K562 (cell line): ENCODE results near the gene MMP7. TPM values are rescaled to one million over a fixed set of nuclear protein-coding genes. Genes with fewer than 3 reads are reported as not detected.

Experiments
- ATAC-seq: fragments of 200-7000 bp; cut with Tn5 transposase; 3 replicates; pipeline ENCODE4 v1.9.1; 2020; ENCODE audit warnings: moderate library complexity
- BruUV-seq: library from RNA; stranded (reverse); fragments of 400-500 nt; replicated peaks from 2 replicates; lab custom pipeline; 2021; lab: Mats Ljungman, UMichigan
- CTCF ChIA-PET: fragments of 300-600 bp; formaldehyde crosslinking; extraction: SDS; loops from one replicate; lab custom pipeline; 2021; ENCODE audit warnings: low intra/inter-chr PET ratio; lab: Yijun Ruan, JAX
- POLR2A ChIA-PET: fragments of 300-600, 350-650 bp; sonication (Branson Sonifier 250); formaldehyde crosslinking; extraction: SDS; loops from one replicate; lab custom pipeline; 2021; ENCODE audit warnings: antibody characterized with exemption, inconsistent platforms; lab: Yijun Ruan, JAX
- DNase-seq, 4 experiments: peaks; one replicate each; pipeline versions ENCODE4 v3.0.0 to v3.0.0-alpha.2; 2011 to 2018; ENCODE audit warnings: low spot score in 3 of 4, mixed read lengths in 3 of 4; ENCODE audit errors: extremely low read depth in 1 of 4
- FAIRE-seq: peaks from 2 replicates; lab custom pipeline; 2011; peaks lifted over from hg19 to GRCh38; lab: Jason Lieb, UNC
- H2AFZ ChIP-seq: 2 replicates; pipeline ENCODE4 v1.6.0; 2011; ENCODE audit warnings: low read depth, low read length, control low read depth, inconsistent platforms
- H3K27ac ChIP-seq: fragments of 200-600 bp; 3 replicates; pipeline ENCODE4 v1.8.0; 2011; ENCODE audit warnings: low read depth, mild to moderate bottlenecking, control low read depth, inconsistent platforms, low read length, moderate library complexity, mixed read lengths; ENCODE audit errors: extremely low read depth
- H3K27me3 ChIP-seq, 2 experiments: fragments of 300-600 bp in 1 of 2; 2 replicates in 1 of 2; 3 replicates in 1 of 2; pipeline versions ENCODE4 v1.6.0 to v1.8.0; 2011; ENCODE audit warnings: inconsistent platforms in 2 of 2, low read length in 2 of 2, mild to moderate bottlenecking in 1 of 2, mixed read lengths in 1 of 2, moderate library complexity in 1 of 2; ENCODE audit not compliant: control insufficient read depth in 2 of 2, insufficient read depth in 2 of 2
- H3K36me3 ChIP-seq: fragments of 300-600 bp; 3 replicates; pipeline ENCODE4 v1.8.0; 2011; ENCODE audit warnings: mild to moderate bottlenecking, low read length, inconsistent platforms; ENCODE audit not compliant: control insufficient read depth, insufficient read depth
- H3K4me1 ChIP-seq, 2 experiments: fragments of 200-600 bp in 1 of 2; replicated peaks in 1 of 2; 2 replicates in 1 of 2; 3 replicates in 1 of 2; pipeline versions ENCODE4 v1.5.1 to v1.8.0; 2011; ENCODE audit warnings: inconsistent platforms in 2 of 2, low read length in 2 of 2, mild to moderate bottlenecking in 1 of 2, mixed read lengths in 1 of 2, moderate library complexity in 1 of 2; ENCODE audit not compliant: control insufficient read depth in 2 of 2, insufficient read depth in 2 of 2
- H3K4me2 ChIP-seq: 2 replicates; pipeline ENCODE4 v1.6.1; 2011; ENCODE audit warnings: low read length, control low read depth, inconsistent platforms, mixed read lengths; ENCODE audit not compliant: insufficient read depth
- H3K4me3 ChIP-seq: fragments of 200-600 bp; sonication (generic), shearing (Covaris generic); 2 replicates; pipeline ENCODE4 v1.5.1; 2016; ENCODE audit warnings: control low read depth, inconsistent platforms
- H3K79me2 ChIP-seq: fragments of 200-600 bp; 3 replicates; pipeline ENCODE4 v1.8.0; 2011; ENCODE audit warnings: low read length, inconsistent platforms; ENCODE audit not compliant: control insufficient read depth, insufficient read depth
- H3K9ac ChIP-seq, 2 experiments: 2 replicates each; pipeline versions ENCODE4 v1.6.0 to v1.6.1; 2011; ENCODE audit warnings: low read depth in 2 of 2, low read length in 2 of 2, control low read depth in 1 of 2, inconsistent platforms in 1 of 2, mild to moderate bottlenecking in 1 of 2, mixed read lengths in 1 of 2; ENCODE audit not compliant: insufficient read depth in 1 of 2
- H3K9me1 ChIP-seq: one replicate; pipeline ENCODE4 v1.6.0; 2011; ENCODE audit warnings: inconsistent platforms, mild to moderate bottlenecking, low read length, moderate library complexity; ENCODE audit not compliant: control insufficient read depth, insufficient read depth
- H3K9me3 ChIP-seq: replicated peaks from 2 replicates; pipeline ENCODE4 v1.5.1; 2011; ENCODE audit warnings: low read depth, low read length, inconsistent platforms; ENCODE audit not compliant: control insufficient read depth, insufficient read depth
- H4K20me1 ChIP-seq: replicated peaks from 2 replicates; pipeline ENCODE4 v1.6.1; 2011; ENCODE audit warnings: low read length, inconsistent platforms, mixed read lengths; ENCODE audit not compliant: control insufficient read depth, insufficient read depth
- CTBP1 ChIP-seq: fragments of 450-650 bp; IDR thresholded peaks from 2 replicates; pipeline ENCODE4 v1.6.1; 2016; ENCODE audit warnings: borderline replicate concordance
- FOSL1 ChIP-seq: fragments of 200-800 bp; sonication (Bioruptor generic); conservative IDR thresholded peaks from 2 replicates; pipeline ENCODE4 v1.6.1; 2016; ENCODE audit warnings: missing genetic modification characterization, missing compliant biosample characterization
- POLR3G ChIP-seq: IDR thresholded peaks from 2 replicates; pipeline ENCODE4 v1.6.1; 2011; ENCODE audit not compliant: insufficient read length, insufficient replicate concordance; ENCODE audit errors: extremely low read depth
- RHOXF2B ChIP-seq: fragments of 250-450 bp; sonication (Bioruptor Pico); conservative IDR thresholded peaks from 2 replicates; pipeline ENCODE4 v1.5.1; 2021
- ZBTB8A ChIP-seq: fragments of 450-650 bp; IDR thresholded peaks from 2 replicates; pipeline ENCODE4 v1.6.1; 2018; ENCODE audit warnings: mild to moderate bottlenecking, moderate library complexity; ENCODE audit not compliant: partially characterized antibody
- ZNF217 ChIP-seq: sonication (generic); formaldehyde crosslinking; IDR thresholded peaks from 2 replicates; pipeline ENCODE4 v1.8.0; 2022; ENCODE audit warnings: mild to moderate bottlenecking, missing genetic modification reagents
- WGBS: fragments of 100-300 bp; shearing (Covaris generic); methylation state at CpG from one replicate; pipeline ENCODE4 v1.1.6; 2016; ENCODE audit warnings: low coverage, mixed read lengths; ENCODE audit not compliant: insufficient coverage; ENCODE audit errors: missing lambda C conversion rate; 5-methylcytosine and 5-hydroxymethylcytosine counted together
- in situ Hi-C: fragments of 300-500 bp; cut with MboI; formaldehyde crosslinking; loops from 4 replicates; pipeline ENCODE4 v1.15.0; 2018; ENCODE audit warnings: inconsistent platforms, mixed read lengths
- intact Hi-C: fragments of 100-400 bp; cut with micrococcal nuclease; formaldehyde crosslinking; loops from 2 replicates; pipeline ENCODE4 v1.14.2; 2022
- polyA plus RNA-seq, 8 experiments: library from polyadenylated mRNA; depleted of rRNA in 4 of 8; stranded (reverse) in 5 of 8; unstranded in 3 of 8; fragments of >200 nt; fragmentation: Nextera tagmentation in 2 of 8; fragmentation: Illumina TruSeq in 1 of 8; extraction: Ambion mirVana in 2 of 8; extraction: Trizol in 1 of 8; gene quantifications; 2 replicates each; pipeline versions ENCODE4 v1.2.1 to v1.2.3, GENCODE V29; 2011 to 2014; ENCODE audit warnings: inconsistent platforms in 1 of 8, missing spikeins in 1 of 8
- total RNA-seq, 7 experiments: library from RNA; depleted of rRNA in 6 of 7; stranded (reverse); fragments of >200 nt in 6 of 7; fragmentation: Illumina TruSeq in 2 of 7; extraction: Trizol in 2 of 7; gene quantifications; 2 replicates each; pipeline versions ENCODE4 v1.2.1 to v1.2.3, GENCODE V29; 2011 to 2021; ENCODE audit warnings: low replicate concordance in 1 of 7

Gene MMP7
- total and polyA plus RNA-seq, 9 of the 15 experiments (the other 6 are each of a cell fraction or from before 2014, with no cell fraction given): 0.13 TPM; not detected in 8

DNA sequence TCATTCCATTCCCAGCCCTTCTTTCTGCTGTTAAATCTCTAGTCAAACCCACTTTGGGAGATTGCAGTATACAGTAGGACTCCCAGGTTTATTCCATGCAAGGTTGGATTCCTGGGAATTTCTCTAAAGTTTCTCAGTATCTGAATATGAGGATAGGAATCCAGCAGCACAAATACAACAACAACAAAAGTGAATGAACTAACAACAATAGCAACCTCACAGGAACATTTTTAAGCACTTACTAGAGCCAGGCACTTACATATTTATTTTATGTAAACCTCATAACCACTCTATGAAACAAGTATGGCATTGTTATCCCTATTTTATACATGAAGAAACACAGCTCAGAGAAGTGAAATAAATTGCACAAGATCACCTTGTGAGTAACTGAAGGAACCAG is 1.9 kb downstream of the MMP7 start:
- no peak overlapping the region for H3K9ac ChIP-seq
- no peaks in the 10 kb centered on the region for H3K36me3 ChIP-seq
- no peaks in the 10 kb centered on the region for H3K4me1 ChIP-seq
- in situ Hi-C loops: no loop called here
- intact Hi-C loops: no loop called here
- no peak overlapping the region for H2AFZ ChIP-seq
- TF ChIP-seq RHOXF2B (CRISPR knock-in tag) (no peak), CTBP1 (no peak), ZBTB8A (no peak), ZNF217 (CRISPR knock-in tag) (no peak)
- TF ChIP-seq, all 486 proteins: peak for 0
- no peak for FAIRE-seq
- no peak overlapping the region for H3K27ac ChIP-seq
- H3K27me3 ChIP-seq: no peaks in the 10 kb centered on the region; a peak in 2 of 5 replicates
- DNase-seq: no peak
- H3K4me3 ChIP-seq: no peak overlapping the region
- CTCF ChIA-PET: no interaction called here
- no peak overlapping the region for H3K4me2 ChIP-seq
- H3K9me1 ChIP-seq: no peaks in the 10 kb centered on the region
- H4K20me1 ChIP-seq: no peaks in the 10 kb centered on the region
- H3K9me3 ChIP-seq: no peaks in the 10 kb centered on the region
- ATAC-seq: no peak
- H3K79me2 ChIP-seq: no peaks in the 10 kb centered on the region
- BruUV-seq: no TSS peak
- POLR2A ChIA-PET: no interaction called here

DNA sequence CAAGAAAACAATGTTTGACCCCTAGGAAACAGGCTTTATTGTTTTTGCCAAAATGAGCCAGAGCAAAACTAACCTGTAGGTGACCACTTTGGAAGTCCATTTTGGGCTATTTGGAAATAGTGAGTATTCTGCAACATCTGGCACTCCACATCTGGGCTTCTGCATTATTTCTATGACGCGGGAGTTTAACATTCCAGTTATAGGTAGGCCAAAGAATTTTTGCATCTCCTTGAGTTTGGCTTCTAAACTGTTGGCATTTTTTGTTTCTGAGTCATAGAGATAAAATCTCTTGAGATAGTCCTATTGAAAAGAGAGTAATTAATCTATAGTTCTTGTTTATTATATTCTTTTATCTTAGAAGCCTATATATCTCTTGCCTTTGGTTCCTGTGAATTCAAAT is 2.9 kb downstream of the MMP7 start:
- H3K27me3 ChIP-seq: no peaks in the 10 kb centered on the region; a peak in 2 of 5 replicates
- no peak overlapping the region for H3K9ac ChIP-seq
- in situ Hi-C loops (no loop called here), intact Hi-C loops (no loop called here)
- no peak overlapping the region for H3K27ac ChIP-seq
- ChIA-PET POLR2A (no interaction called here), CTCF (no interaction called here)
- no peaks in the 10 kb centered on the region for H3K79me2 ChIP-seq
- BruUV-seq: no TSS peak
- H3K4me3 ChIP-seq: no peak overlapping the region
- H3K9me1 ChIP-seq: no peaks in the 10 kb centered on the region
- no peaks in the 10 kb centered on the region for H3K9me3 ChIP-seq
- TF ChIP-seq FOSL1 (tag): peak; percentile 23; the same call in 1 of the 2 replicates
- no peak for TF ChIP-seq POLR3G
- FAIRE-seq (no peak), DNase-seq (no peak), ATAC-seq (no peak)
- WGBS: 0% methylated on average over 2 of the region's 2 CpGs
- no peaks in the 10 kb centered on the region for H3K36me3 ChIP-seq
- H3K4me2 ChIP-seq: no peak overlapping the region
- no peaks in the 10 kb centered on the region for H3K4me1 ChIP-seq
- no peak overlapping the region for H2AFZ ChIP-seq
- no peaks in the 10 kb centered on the region for H4K20me1 ChIP-seq
